Lung (tissue), 12 donors: ENCODE measurements around the gene PCBD1. TPM values are rescaled to one million over a fixed set of nuclear protein-coding genes. Genes with fewer than 3 reads are reported as not detected.

Experiments used
- ATAC-seq: fragments of 200-7000 bp; cut with Tn5 transposase; one replicate; pipeline ENCODE4 v1.9.1; 2020; ENCODE audit warnings: moderate number of reproducible peaks; ENCODE audit not compliant: insufficient read depth, low FRiP score
- DNase-seq, 3 donors: peaks; one replicate each; pipeline ENCODE4 v3.0.0-alpha.2; 2013 to 2017
- H3K27ac ChIP-seq, 2 donors: one replicate each; pipeline ENCODE4 v1.5.1; 2013; ENCODE audit warnings: mild to moderate bottlenecking in 2 of 2, moderate library complexity in 2 of 2, control low read depth in 1 of 2, inconsistent platforms in 1 of 2, low read depth in 1 of 2, low read length in 1 of 2
- H3K27me3 ChIP-seq, 3 donors: one replicate each; pipeline ENCODE4 v1.5.1; 2013; ENCODE audit warnings: low read length in 2 of 3; ENCODE audit not compliant: control insufficient read depth in 3 of 3, insufficient read depth in 3 of 3
- H3K36me3 ChIP-seq, 4 donors: one replicate each; pipeline ENCODE4 v1.5.1; 2013; ENCODE audit warnings: low read length in 4 of 4, mild to moderate bottlenecking in 1 of 4, moderate library complexity in 1 of 4; ENCODE audit not compliant: control insufficient read depth in 4 of 4, insufficient read depth in 4 of 4
- H3K4me1 ChIP-seq, 5 donors: one replicate each; pipeline ENCODE4 v1.5.1; 2013; ENCODE audit warnings: low read length in 5 of 5, mild to moderate bottlenecking in 2 of 5, moderate library complexity in 1 of 5; ENCODE audit not compliant: control insufficient read depth in 5 of 5, insufficient read depth in 5 of 5
- H3K4me3 ChIP-seq: one replicate; pipeline ENCODE4 v1.5.1; 2013; ENCODE audit warnings: mild to moderate bottlenecking, control low read depth, moderate library complexity
- H3K9ac ChIP-seq, 2 donors: one replicate each; pipeline ENCODE4 v1.5.1; 2013; ENCODE audit warnings: low read length in 2 of 2, control low read depth in 1 of 2; ENCODE audit not compliant: insufficient read depth in 1 of 2
- H3K9me3 ChIP-seq, 4 donors: one replicate each; pipeline ENCODE4 v1.5.1; 2013; ENCODE audit warnings: low read length in 3 of 4, mild to moderate bottlenecking in 1 of 4, moderate library complexity in 1 of 4; ENCODE audit not compliant: control insufficient read depth in 4 of 4, insufficient read depth in 3 of 4
- CTCF ChIP-seq: IDR thresholded peaks from 2 replicates; pipeline ENCODE4 v1.5.1; 2012; ENCODE audit warnings: mild to moderate bottlenecking; ENCODE audit errors: control extremely low read depth, extremely low read depth
- WGBS, 2 donors: extraction: QIAGEN DNeasy Blood & Tissue Kit; methylation state at CpG; one replicate each; pipeline ENCODE4 v1.1.7; 2013; 5-methylcytosine and 5-hydroxymethylcytosine counted together
- polyA plus RNA-seq, 2 donors: library from polyadenylated mRNA; stranded (reverse); fragments of 200-250 nt; gene quantifications; one replicate each; pipeline ENCODE4 v1.2.1, GENCODE V29; 2013
- total RNA-seq, 2 donors: library from RNA; depleted of rRNA in 1 of 2; stranded (reverse); fragments of >200 nt in 1 of 2; gene quantifications; one replicate each; pipeline ENCODE4 v1.2.1, GENCODE V29; 2014 to 2021
- donor health status: control.
- donor health status: control.
- donor health status: Bipolar disorder and iron deficiency.
- donor health status: healthy.
- donor health status: DM: yes; HTN: yes; CAD: no.

PCBD1 gene
- total and polyA plus RNA-seq, 4 donors = 62.5 to 152 (median 86.0) TPM

GRCh38 chr10:70853038-70853437 lies 35.3 kb downstream of the PCBD1 start:
- DNase-seq = no peak
- WGBS, 2 donors = 89 to 91% methylated on average over 4 of the region's 4 CpGs
- Histone ChIP-seq H3K4me3 (no peak overlapping the region), H3K27me3 (no peaks in the 10 kb centered on the region), H3K27ac (no peak overlapping the region), H3K4me1 (peaks cover 2 to 14% (median 7%) of the 10 kb centered on the region in 5 donors), H3K36me3 (peaks cover 6 to 21% (median 12%) of the 10 kb centered on the region in 4 donors), H3K9ac (no peak overlapping the region), H3K9me3 (no peaks in the 10 kb centered on the region)
- no peak for TF ChIP-seq CTCF
- ATAC-seq = no peak

- no peak for TF ChIP-seq CTCF
- no peak overlapping the region for H3K27ac ChIP-seq
- no peak overlapping the region for H3K4me3 ChIP-seq
- DNase-seq = no peak
- ATAC-seq = no peak
- WGBS, 2 donors = 87 to 89% methylated on average over 5 of the region's 5 CpGs
- peaks cover 6 to 23% (median 7%) of the 10 kb centered on the region in 4 donors for H3K36me3 ChIP-seq
- H3K9me3 ChIP-seq = no peaks in the 10 kb centered on the region
- no peak overlapping the region for H3K9ac ChIP-seq
- no peaks in the 10 kb centered on the region for H3K27me3 ChIP-seq
- H3K4me1 ChIP-seq = peaks cover 2 to 13% (median 7%) of the 10 kb centered on the region in 5 donors
These were observed 36.5 kb downstream of the PCBD1 start for GRCh38 chr10:70851597-70852475.

- Histone ChIP-seq H3K9me3 (no peaks in the 10 kb centered on the region), H3K4me1 (peaks cover 0 to 10% (median 7%) of the 10 kb centered on the region in 5 donors), H3K27ac (no peak overlapping the region), H3K4me3 (no peak overlapping the region), H3K36me3 (peaks cover 12 to 18% (median 13%) of the 10 kb centered on the region in 4 donors), H3K9ac (no peak overlapping the region), H3K27me3 (no peaks in the 10 kb centered on the region)
- 89 to 95% methylated on average over 3 of the region's 3 CpGs for WGBS, 2 donors
- DNase-seq (no peak), ATAC-seq (no peak)
- no peak for TF ChIP-seq CTCF
These were observed 38.3 kb downstream of the PCBD1 start for GRCh38 chr10:70850097-70850496.
